HG02610 (cell line): Measurements from ENCODE around the gene CDC42EP1.
"Not testable (repeated sequence)": the region's sequence is repeated elsewhere in the genome, so short reads cannot be mapped to it uniquely, and the experiment has no call there.

Source experiments
- ATAC-seq: cut with Tn5 transposase; IDR thresholded peaks from one replicate; pipeline ENCODE4 v1.9.1; 2021; ENCODE audit warnings: mild to moderate bottlenecking, moderate library complexity; ENCODE audit not compliant: unreplicated experiment

Gene CDC42EP1

GRCh38 chr22:37575490-37576003 lies 15.3 kb downstream of the CDC42EP1 start:
- ATAC-seq: no peak

GRCh38 chr22:37578002-37578401 lies 17.7 kb downstream of the CDC42EP1 start:
- no peak for ATAC-seq

GRCh38 chr22:37581504-37581903 lies 21.2 kb downstream of the CDC42EP1 start:
- ATAC-seq: no peak

- no peak for ATAC-seq
Measured at GRCh38 chr22:37582526-37582925, 22.2 kb downstream of the CDC42EP1 start.

GRCh38 chr22:37588546-37589215 lies 28.4 kb downstream of the CDC42EP1 start:
- ATAC-seq: no peak

GRCh38 chr22:37589636-37590035 lies 29.4 kb downstream of the CDC42EP1 start:
- ATAC-seq: no peak

GRCh38 chr22:37591081-37591480 lies 30.8 kb downstream of the CDC42EP1 start:
- not testable (repeated sequence) for ATAC-seq

GRCh38 chr22:37591823-37592404 lies 31.6 kb downstream of the CDC42EP1 start:
- ATAC-seq: no peak

GRCh38 chr22:37594237-37594636 lies 34.0 kb downstream of the CDC42EP1 start:
- no peak for ATAC-seq

GRCh38 chr22:37599153-37599552 lies 38.9 kb downstream of the CDC42EP1 start:
- no peak for ATAC-seq

- no peak for ATAC-seq
Measured at GRCh38 chr22:37601203-37601539, 40.9 kb downstream of the CDC42EP1 start.

- ATAC-seq: no peak
Measured at GRCh38 chr22:37601540-37602442, 41.5 kb downstream of the CDC42EP1 start.

GRCh38 chr22:37602546-37603277 lies 42.4 kb downstream of the CDC42EP1 start:
- ATAC-seq: not testable (repeated sequence)

- ATAC-seq: no peak
Measured at GRCh38 chr22:37604074-37604473, 43.8 kb downstream of the CDC42EP1 start.

GRCh38 chr22:37604875-37605274 lies 44.6 kb downstream of the CDC42EP1 start:
- no peak for ATAC-seq

GRCh38 chr22:37607010-37607934 lies 47.0 kb downstream of the CDC42EP1 start:
- peak; percentile 34 for ATAC-seq

- ATAC-seq: peak; percentile 1
Measured at GRCh38 chr22:37607935-37608476, 47.7 kb downstream of the CDC42EP1 start.

GRCh38 chr22:37608477-37609239 lies 48.4 kb downstream of the CDC42EP1 start, which contains the start of gene GGA1:
Gene GGA1 (plus strand): TSS chr22:37608834. CDS start chr22:37608861, 27 bp downstream.
- ATAC-seq: peak; percentile 70
